Endothelial cell of umbilical vein (primary cell): ENCODE measurements around the gene ADAM33. TPM values are rescaled to one million over a fixed set of nuclear protein-coding genes. Genes with fewer than 3 reads are reported as not detected.

Source experiments
- BruUV-seq: library from RNA; stranded (reverse); fragments of 400-500 nt; replicated peaks from 2 replicates; lab custom pipeline; 2021; lab: Mats Ljungman, UMichigan
- CTCF ChIA-PET: fragments of 300-600, 350-600 bp; sonication (Branson Sonifier 250); formaldehyde crosslinking; loops from one replicate; lab custom pipeline; 2021; ENCODE audit warnings: antibody characterized with exemption, inconsistent platforms; lab: Charles Lee
- POLR2A ChIA-PET: fragments of 300-600, 350-600 bp; sonication (Branson Sonifier 250); formaldehyde crosslinking; loops from one replicate; lab custom pipeline; 2021; ENCODE audit warnings: antibody characterized with exemption, inconsistent platforms; lab: Charles Lee
- DNase-seq: peaks from one replicate; pipeline ENCODE4 v3.0.0-alpha.2; 2011; ENCODE audit warnings: low read depth, low spot score
- FAIRE-seq: peaks from 2 replicates; lab custom pipeline; 2011; peaks lifted over from hg19 to GRCh38; lab: Jason Lieb, UNC
- H2AFZ ChIP-seq: 2 replicates; pipeline ENCODE4 v1.6.0; 2012; ENCODE audit warnings: low read depth, low read length, control low read depth, inconsistent platforms
- H3K27ac ChIP-seq: 2 replicates; pipeline ENCODE4 v1.5.1; 2011; ENCODE audit warnings: low read depth, mild to moderate bottlenecking, control low read depth, low read length, moderate library complexity; ENCODE audit not compliant: insufficient read depth
- H3K27me3 ChIP-seq, 2 experiments: 2 replicates each; pipeline versions ENCODE4 v1.6.0 to v1.6.1; 2011; ENCODE audit warnings: low read length in 2 of 2, mixed read lengths in 1 of 2; ENCODE audit not compliant: control insufficient read depth in 2 of 2, insufficient read depth in 2 of 2
- H3K36me3 ChIP-seq, 2 experiments: 2 replicates in 1 of 2; 3 replicates in 1 of 2; pipeline ENCODE4 v1.5.1; 2011; ENCODE audit warnings: low read length in 2 of 2, mild to moderate bottlenecking in 1 of 2, moderate library complexity in 1 of 2; ENCODE audit not compliant: control insufficient read depth in 2 of 2, insufficient read depth in 2 of 2; ENCODE audit errors: extremely low read depth in 1 of 2
- H3K4me1 ChIP-seq: 3 replicates; pipeline ENCODE4 v1.5.1; 2011; ENCODE audit warnings: mild to moderate bottlenecking, low read length; ENCODE audit not compliant: control insufficient read depth, insufficient read depth; ENCODE audit errors: extremely low read depth
- H3K4me2 ChIP-seq: 2 replicates; pipeline ENCODE4 v1.6.1; 2011; ENCODE audit warnings: low read length, control low read depth, mixed read lengths; ENCODE audit not compliant: insufficient read depth
- H3K4me3 ChIP-seq, 3 experiments: fragments of 200-600 bp in 1 of 3; sonication (generic), shearing (Covaris generic) in 1 of 3; replicated peaks in 1 of 3; 2 replicates each; pipeline ENCODE4 v1.5.1; 2011 to 2016; ENCODE audit warnings: control low read depth in 3 of 3, low read length in 3 of 3, mild to moderate bottlenecking in 2 of 3, inconsistent platforms in 1 of 3, low read depth in 1 of 3, moderate library complexity in 1 of 3; ENCODE audit not compliant: insufficient read depth in 1 of 3
- H3K79me2 ChIP-seq: 2 replicates; pipeline ENCODE4 v1.6.0; 2012; ENCODE audit warnings: low read length, inconsistent platforms; ENCODE audit not compliant: control insufficient read depth, insufficient read depth
- H3K9ac ChIP-seq: replicated peaks from 2 replicates; pipeline ENCODE3; 2011; ENCODE audit warnings: low read length, control low read depth; ENCODE audit not compliant: insufficient read depth; ENCODE audit errors: extremely low read depth
- H3K9me1 ChIP-seq: replicated peaks from 3 replicates; pipeline ENCODE4 v1.6.0; 2011; ENCODE audit warnings: mild to moderate bottlenecking, low read length; ENCODE audit not compliant: control insufficient read depth, insufficient read depth; ENCODE audit errors: extremely low read depth
- H3K9me3 ChIP-seq: replicated peaks from 2 replicates; pipeline ENCODE4 v1.5.1; 2012; ENCODE audit warnings: low read length, inconsistent platforms; ENCODE audit not compliant: control insufficient read depth, insufficient read depth
- H4K20me1 ChIP-seq: replicated peaks from 2 replicates; pipeline ENCODE3; 2011; ENCODE audit warnings: mild to moderate bottlenecking, low read length; ENCODE audit not compliant: control insufficient read depth, insufficient read depth; ENCODE audit errors: extremely low read depth
- EZH2 ChIP-seq: IDR thresholded peaks from 2 replicates; pipeline ENCODE4 v1.6.1; 2012; ENCODE audit warnings: borderline replicate concordance, low read depth, mild to moderate bottlenecking, moderate library complexity, low read length, inconsistent platforms; ENCODE audit not compliant: severe bottlenecking
- FOS ChIP-seq: IDR thresholded peaks from 2 replicates; pipeline ENCODE4 v1.6.1; 2011; ENCODE audit warnings: mild to moderate bottlenecking, low read length, moderate library complexity, borderline replicate concordance; ENCODE audit not compliant: insufficient read depth
- GATA2 ChIP-seq: IDR thresholded peaks from 2 replicates; pipeline ENCODE4 v1.7.0; 2011; ENCODE audit warnings: low read depth, mild to moderate bottlenecking, moderate library complexity, mixed read lengths, low read length; ENCODE audit not compliant: insufficient read length, insufficient read depth
- JUN ChIP-seq: IDR thresholded peaks from 2 replicates; pipeline ENCODE4 v1.6.1; 2011; ENCODE audit warnings: borderline replicate concordance, low read depth; ENCODE audit not compliant: insufficient read length, insufficient read depth
- MYC ChIP-seq: IDR thresholded peaks from one replicate; pipeline ENCODE4 v1.6.1; 2011; ENCODE audit warnings: mild to moderate bottlenecking, low read depth, low read length
- POLR2A ChIP-seq: IDR thresholded peaks from 2 replicates; pipeline ENCODE4 v1.6.1; 2012; ENCODE audit warnings: low read depth, mild to moderate bottlenecking, control low read depth, low read length
- POLR2AphosphoS5 ChIP-seq: IDR thresholded peaks from 2 replicates; pipeline ENCODE4 v1.6.1; 2012; ENCODE audit warnings: low read depth, mild to moderate bottlenecking, control low read depth, low read length, moderate library complexity; ENCODE audit not compliant: insufficient read depth
- dilution Hi-C: fragments of 300-500 bp; cut with MboI; formaldehyde crosslinking; loops from one replicate; pipeline ENCODE4 v1.15.0; 2019; ENCODE audit warnings: low sequenced_read_pairs; ENCODE audit not compliant: extremely low pct_ligation_motif_present
- intact Hi-C: fragments of 100-400 bp; cut with micrococcal nuclease; formaldehyde crosslinking; loops from one replicate; pipeline ENCODE4 v1.10.0; 2022
- polyA plus RNA-seq, 4 experiments: library from polyadenylated mRNA; depleted of rRNA in 3 of 4; stranded (reverse) in 3 of 4; unstranded in 1 of 4; fragments of >200 nt; gene quantifications; 2 replicates each; pipeline versions ENCODE4 v1.2.1 to v1.2.3, GENCODE V29; 2011 to 2012; ENCODE audit warnings: missing spikeins in 1 of 4
- total RNA-seq: library from RNA; stranded (reverse); gene quantifications from 2 replicates; pipeline ENCODE4 v1.2.3, GENCODE V29; 2021
- TF ChIP-seq, protein P1 (sequence below): IDR thresholded peaks from 2 replicates; pipeline ENCODE4 v1.6.1; 2011; ENCODE audit not compliant: insufficient read depth, insufficient read length
- TF ChIP-seq, protein P2 (sequence below), 2 donors: IDR thresholded peaks; 1 replicate in 1 of 2; 2 replicates in 1 of 2; pipeline ENCODE4 v1.5.1; 2011; ENCODE audit warnings: low read length in 2 of 2, mild to moderate bottlenecking in 2 of 2, moderate library complexity in 2 of 2, control low read depth in 1 of 2, inconsistent platforms in 1 of 2, low read depth in 1 of 2; ENCODE audit not compliant: insufficient read depth in 1 of 2; ENCODE audit errors: extremely low read depth in 1 of 2

ADAM33 gene
- total and polyA plus RNA-seq, 2 donors (not counting 3 experiments of a cell fraction or from before 2014, with no cell fraction given) = 0.06 to 0.18 TPM

DNA sequence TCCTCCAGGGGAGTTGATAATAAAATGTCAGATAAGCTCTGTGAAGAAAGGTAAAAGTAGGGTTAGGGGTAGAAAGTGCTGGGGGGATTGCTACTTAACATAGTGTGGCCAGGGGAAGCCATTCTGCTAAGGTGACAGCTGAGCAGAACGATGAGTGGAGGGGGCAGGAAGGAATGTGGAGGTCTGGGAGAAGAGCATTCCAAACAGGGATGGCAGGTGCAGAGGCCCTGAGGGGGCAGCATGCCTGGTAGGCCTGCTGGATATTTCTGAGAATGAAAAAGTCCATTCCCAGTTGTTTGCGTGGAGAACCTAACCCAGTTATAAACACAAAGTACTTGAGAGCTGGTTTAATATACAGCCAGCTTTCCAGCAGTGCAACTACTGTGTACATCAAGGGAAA, 27.9 kb downstream of the ADAM33 start:
- POLR2A ChIA-PET = no interaction called here
- Histone ChIP-seq H3K27me3 (peaks cover 0 to 1% of the 10 kb centered on the region in 2 experiments), H3K4me3 (no peak overlapping the region), H3K9me3 (no peaks in the 10 kb centered on the region), H3K36me3 (no peaks in the 10 kb centered on the region), H3K4me1 (no peaks in the 10 kb centered on the region), H3K27ac (no peak overlapping the region), H3K9me1 (no peaks in the 10 kb centered on the region), H4K20me1 (no peaks in the 10 kb centered on the region), H2AFZ (no peak overlapping the region), H3K9ac (no peak overlapping the region), H3K79me2 (no peaks in the 10 kb centered on the region), H3K4me2 (no peak overlapping the region)
- TF ChIP-seq MYC = no peak
- TF ChIP-seq FOS = no peak
- no peak for TF ChIP-seq POLR2AphosphoS5
- TF ChIP-seq GATA2 = no peak
- TF ChIP-seq, protein P1, sequence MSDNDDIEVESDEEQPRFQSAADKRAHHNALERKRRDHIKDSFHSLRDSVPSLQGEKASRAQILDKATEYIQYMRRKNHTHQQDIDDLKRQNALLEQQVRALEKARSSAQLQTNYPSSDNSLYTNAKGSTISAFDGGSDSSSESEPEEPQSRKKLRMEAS = no peak
- TF ChIP-seq JUN = no peak
- no peak for TF ChIP-seq POLR2A
- TF ChIP-seq, protein P2, sequence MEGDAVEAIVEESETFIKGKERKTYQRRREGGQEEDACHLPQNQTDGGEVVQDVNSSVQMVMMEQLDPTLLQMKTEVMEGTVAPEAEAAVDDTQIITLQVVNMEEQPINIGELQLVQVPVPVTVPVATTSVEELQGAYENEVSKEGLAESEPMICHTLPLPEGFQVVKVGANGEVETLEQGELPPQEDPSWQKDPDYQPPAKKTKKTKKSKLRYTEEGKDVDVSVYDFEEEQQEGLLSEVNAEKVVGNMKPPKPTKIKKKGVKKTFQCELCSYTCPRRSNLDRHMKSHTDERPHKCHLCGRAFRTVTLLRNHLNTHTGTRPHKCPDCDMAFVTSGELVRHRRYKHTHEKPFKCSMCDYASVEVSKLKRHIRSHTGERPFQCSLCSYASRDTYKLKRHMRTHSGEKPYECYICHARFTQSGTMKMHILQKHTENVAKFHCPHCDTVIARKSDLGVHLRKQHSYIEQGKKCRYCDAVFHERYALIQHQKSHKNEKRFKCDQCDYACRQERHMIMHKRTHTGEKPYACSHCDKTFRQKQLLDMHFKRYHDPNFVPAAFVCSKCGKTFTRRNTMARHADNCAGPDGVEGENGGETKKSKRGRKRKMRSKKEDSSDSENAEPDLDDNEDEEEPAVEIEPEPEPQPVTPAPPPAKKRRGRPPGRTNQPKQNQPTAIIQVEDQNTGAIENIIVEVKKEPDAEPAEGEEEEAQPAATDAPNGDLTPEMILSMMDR (IDR thresholded peaks at IDR 0.05; ENCODE audit: extremely low read depth in 1 of 2, insufficient read depth in 1 of 2, low read depth in 1 of 2, low read length in 2 of 2) = no peak
- no peak for TF ChIP-seq EZH2
- no TSS peak for BruUV-seq
- intact Hi-C loops = no loop called here
- dilution Hi-C loops = no loop called here
- DNase-seq = no peak
- FAIRE-seq = no peak
- CTCF ChIA-PET = interaction anchor here (1.2 kb wide), 1 partner anchor 14 kb away, joined by 4 read pairs; no protein-coding TSS in a partner anchor
